HepG2 (cell line): Measurements from ENCODE around the gene PPOX.

Experiments
- ATF2 ChIP-seq: sonication (generic); formaldehyde crosslinking; IDR thresholded peaks from 2 replicates; pipeline ENCODE4 v1.4.0; 2020; ENCODE audit warnings: missing genetic modification reagents
- CHD4 ChIP-seq: fragments of 200-600 bp; sonication (generic); IDR thresholded peaks from 2 replicates; pipeline ENCODE4 v1.7.0; 2017; ENCODE audit warnings: mild to moderate bottlenecking, low read length, borderline replicate concordance
- CTCF ChIP-seq: sonication (generic); formaldehyde crosslinking; IDR thresholded peaks from 2 replicates; pipeline ENCODE4 v1.5.0; 2020; ENCODE audit warnings: mild to moderate bottlenecking, missing genetic modification reagents, moderate library complexity
- E2F5 ChIP-seq: sonication (generic); formaldehyde crosslinking; conservative IDR thresholded peaks from 2 replicates; pipeline ENCODE4 v1.4.0; 2020; ENCODE audit warnings: missing genetic modification reagents
- MTA3 ChIP-seq: sonication (generic); formaldehyde crosslinking; IDR thresholded peaks from 2 replicates; pipeline ENCODE4 v1.4.0; 2020; ENCODE audit warnings: missing genetic modification reagents
- NBN ChIP-seq: fragments of 450-650 bp; conservative IDR thresholded peaks from 2 replicates; pipeline ENCODE4 v1.6.1; 2017
- POLR2A ChIP-seq, 2 experiments: IDR thresholded peaks; 2 replicates each; pipeline ENCODE4 v1.6.1; 2011; ENCODE audit warnings: low read depth in 2 of 2, low read length in 2 of 2, mild to moderate bottlenecking in 1 of 2, moderate library complexity in 1 of 2; ENCODE audit not compliant: insufficient read depth in 1 of 2
- SIN3A ChIP-seq: IDR thresholded peaks from 2 replicates; pipeline ENCODE4 v1.6.1; 2011; ENCODE audit warnings: low read depth, mild to moderate bottlenecking, control low read depth, low read length, borderline replicate concordance
- ZKSCAN1 ChIP-seq: fragments of 150-350 bp; IDR thresholded peaks from 2 replicates; pipeline ENCODE4 v1.6.1; 2014; ENCODE audit warnings: low read length
- ZNF274 ChIP-seq: sonication (generic); formaldehyde crosslinking; IDR thresholded peaks from 2 replicates; pipeline ENCODE4 v1.5.1; 2020; ENCODE audit warnings: mild to moderate bottlenecking, missing genetic modification reagents
- TF ChIP-seq, protein P1 (sequence below): sonication (generic); formaldehyde crosslinking; IDR thresholded peaks from 2 replicates; pipeline ENCODE4 v1.4.0; 2020; ENCODE audit warnings: low read depth, missing genetic modification reagents
- TF ChIP-seq, protein P2 (sequence below): sonication (generic); formaldehyde crosslinking; IDR thresholded peaks from 2 replicates; pipeline ENCODE4 v1.4.0; 2020; ENCODE audit warnings: missing genetic modification reagents
- TF ChIP-seq, protein P3 (sequence below), 2 experiments: IDR thresholded peaks; 2 replicates each; pipeline ENCODE4 v1.6.1; 2011 to 2012; ENCODE audit warnings: low read length in 2 of 2, borderline replicate concordance in 1 of 2, low read depth in 1 of 2, mild to moderate bottlenecking in 1 of 2, moderate library complexity in 1 of 2

DNA sequence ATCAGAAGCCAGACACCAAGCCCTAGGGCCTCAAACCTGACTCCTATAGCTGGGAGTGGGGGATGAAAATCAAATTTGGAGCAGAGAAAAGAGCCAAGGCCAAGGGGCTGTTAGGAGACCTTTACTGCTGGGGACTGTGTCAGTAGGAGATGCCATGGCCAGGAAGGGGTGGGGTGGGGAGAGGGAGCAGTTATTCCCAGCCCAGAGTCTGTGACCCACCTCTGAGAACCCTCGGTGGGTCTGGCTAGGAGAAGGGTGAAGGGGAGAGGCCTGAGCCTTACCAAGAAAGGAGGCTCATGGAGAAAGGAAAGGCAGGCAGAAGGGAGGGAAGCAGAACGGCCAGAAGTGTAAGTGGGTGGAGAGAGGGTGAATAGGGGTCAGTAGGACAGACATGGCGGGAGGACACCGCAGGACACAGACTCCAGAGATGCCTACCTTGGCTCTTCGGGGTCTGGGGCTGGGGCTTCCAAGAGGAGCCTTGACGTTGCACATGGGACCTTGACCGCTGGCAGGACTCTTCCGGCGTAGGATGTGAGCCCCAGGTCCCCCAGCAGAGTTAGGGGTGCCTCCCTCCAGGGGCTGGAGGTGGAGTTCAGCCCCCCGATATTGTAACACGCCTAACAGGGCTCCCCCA, 31.5 kb downstream of the PPOX start:
- TF ChIP-seq, protein P1, sequence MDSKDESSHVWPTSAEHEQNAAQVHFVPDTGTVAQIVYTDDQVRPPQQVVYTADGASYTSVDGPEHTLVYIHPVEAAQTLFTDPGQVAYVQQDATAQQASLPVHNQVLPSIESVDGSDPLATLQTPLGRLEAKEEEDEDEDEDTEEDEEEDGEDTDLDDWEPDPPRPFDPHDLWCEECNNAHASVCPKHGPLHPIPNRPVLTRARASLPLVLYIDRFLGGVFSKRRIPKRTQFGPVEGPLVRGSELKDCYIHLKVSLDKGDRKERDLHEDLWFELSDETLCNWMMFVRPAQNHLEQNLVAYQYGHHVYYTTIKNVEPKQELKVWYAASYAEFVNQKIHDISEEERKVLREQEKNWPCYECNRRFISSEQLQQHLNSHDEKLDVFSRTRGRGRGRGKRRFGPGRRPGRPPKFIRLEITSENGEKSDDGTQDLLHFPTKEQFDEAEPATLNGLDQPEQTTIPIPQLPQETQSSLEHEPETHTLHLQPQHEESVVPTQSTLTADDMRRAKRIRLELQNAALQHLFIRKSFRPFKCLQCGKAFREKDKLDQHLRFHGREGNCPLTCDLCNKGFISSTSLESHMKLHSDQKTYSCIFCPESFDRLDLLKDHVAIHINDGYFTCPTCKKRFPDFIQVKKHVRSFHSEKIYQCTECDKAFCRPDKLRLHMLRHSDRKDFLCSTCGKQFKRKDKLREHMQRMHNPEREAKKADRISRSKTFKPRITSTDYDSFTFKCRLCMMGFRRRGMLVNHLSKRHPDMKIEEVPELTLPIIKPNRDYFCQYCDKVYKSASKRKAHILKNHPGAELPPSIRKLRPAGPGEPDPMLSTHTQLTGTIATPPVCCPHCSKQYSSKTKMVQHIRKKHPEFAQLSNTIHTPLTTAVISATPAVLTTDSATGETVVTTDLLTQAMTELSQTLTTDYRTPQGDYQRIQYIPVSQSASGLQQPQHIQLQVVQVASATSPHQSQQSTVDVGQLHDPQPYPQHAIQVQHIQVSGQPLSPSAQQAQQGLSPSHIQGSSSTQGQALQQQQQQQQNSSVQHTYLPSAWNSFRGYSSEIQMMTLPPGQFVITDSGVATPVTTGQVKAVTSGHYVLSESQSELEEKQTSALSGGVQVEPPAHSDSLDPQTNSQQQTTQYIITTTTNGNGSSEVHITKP (CRISPR knock-in tag): no peak
- no peak for TF ChIP-seq ZKSCAN1
- TF ChIP-seq, protein P2, sequence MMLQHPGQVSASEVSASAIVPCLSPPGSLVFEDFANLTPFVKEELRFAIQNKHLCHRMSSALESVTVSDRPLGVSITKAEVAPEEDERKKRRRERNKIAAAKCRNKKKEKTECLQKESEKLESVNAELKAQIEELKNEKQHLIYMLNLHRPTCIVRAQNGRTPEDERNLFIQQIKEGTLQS (CRISPR knock-in tag): no peak
- no peak for TF ChIP-seq POLR2A (IDR thresholded peaks at IDR 0.05; ENCODE audit: insufficient read depth in 1 of 2, low read depth in 2 of 2, low read length in 2 of 2)
- TF ChIP-seq ATF2: no peak
- no peak for TF ChIP-seq CHD4
- TF ChIP-seq NBN: no peak
- TF ChIP-seq MTA3 (CRISPR knock-in tag): no peak
- TF ChIP-seq CTCF (CRISPR knock-in tag): no peak
- no peak for TF ChIP-seq ZNF274 (CRISPR knock-in tag)
- no peak for TF ChIP-seq SIN3A
- TF ChIP-seq E2F5 (CRISPR knock-in tag): no peak
- TF ChIP-seq, protein P3, sequence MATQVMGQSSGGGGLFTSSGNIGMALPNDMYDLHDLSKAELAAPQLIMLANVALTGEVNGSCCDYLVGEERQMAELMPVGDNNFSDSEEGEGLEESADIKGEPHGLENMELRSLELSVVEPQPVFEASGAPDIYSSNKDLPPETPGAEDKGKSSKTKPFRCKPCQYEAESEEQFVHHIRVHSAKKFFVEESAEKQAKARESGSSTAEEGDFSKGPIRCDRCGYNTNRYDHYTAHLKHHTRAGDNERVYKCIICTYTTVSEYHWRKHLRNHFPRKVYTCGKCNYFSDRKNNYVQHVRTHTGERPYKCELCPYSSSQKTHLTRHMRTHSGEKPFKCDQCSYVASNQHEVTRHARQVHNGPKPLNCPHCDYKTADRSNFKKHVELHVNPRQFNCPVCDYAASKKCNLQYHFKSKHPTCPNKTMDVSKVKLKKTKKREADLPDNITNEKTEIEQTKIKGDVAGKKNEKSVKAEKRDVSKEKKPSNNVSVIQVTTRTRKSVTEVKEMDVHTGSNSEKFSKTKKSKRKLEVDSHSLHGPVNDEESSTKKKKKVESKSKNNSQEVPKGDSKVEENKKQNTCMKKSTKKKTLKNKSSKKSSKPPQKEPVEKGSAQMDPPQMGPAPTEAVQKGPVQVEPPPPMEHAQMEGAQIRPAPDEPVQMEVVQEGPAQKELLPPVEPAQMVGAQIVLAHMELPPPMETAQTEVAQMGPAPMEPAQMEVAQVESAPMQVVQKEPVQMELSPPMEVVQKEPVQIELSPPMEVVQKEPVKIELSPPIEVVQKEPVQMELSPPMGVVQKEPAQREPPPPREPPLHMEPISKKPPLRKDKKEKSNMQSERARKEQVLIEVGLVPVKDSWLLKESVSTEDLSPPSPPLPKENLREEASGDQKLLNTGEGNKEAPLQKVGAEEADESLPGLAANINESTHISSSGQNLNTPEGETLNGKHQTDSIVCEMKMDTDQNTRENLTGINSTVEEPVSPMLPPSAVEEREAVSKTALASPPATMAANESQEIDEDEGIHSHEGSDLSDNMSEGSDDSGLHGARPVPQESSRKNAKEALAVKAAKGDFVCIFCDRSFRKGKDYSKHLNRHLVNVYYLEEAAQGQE (IDR thresholded peaks at IDR 0.05; ENCODE audit: borderline replicate concordance in 1 of 2, low read depth in 1 of 2, low read length in 2 of 2): no peak
